Body of pancreas (tissue), 4 donors: ENCODE results near the gene ABCF1.

Source experiments
- CTCF ChIP-seq, 7 experiments: fragments of 450-650 bp in 4 of 7; fragments of 200-600 bp in 3 of 7; sonication (generic) in 3 of 7; IDR thresholded peaks; one replicate each; pipeline ENCODE4 v1.5.1; 2016 to 2019; ENCODE audit warnings: antibody characterized with exemption in 7 of 7
- POLR2A ChIP-seq, 3 donors: fragments of 450-650 bp; IDR thresholded peaks; one replicate each; pipeline ENCODE4 v1.6.1; 2016; ENCODE audit warnings: antibody characterized with exemption in 3 of 3, mild to moderate bottlenecking in 2 of 3

DNA sequence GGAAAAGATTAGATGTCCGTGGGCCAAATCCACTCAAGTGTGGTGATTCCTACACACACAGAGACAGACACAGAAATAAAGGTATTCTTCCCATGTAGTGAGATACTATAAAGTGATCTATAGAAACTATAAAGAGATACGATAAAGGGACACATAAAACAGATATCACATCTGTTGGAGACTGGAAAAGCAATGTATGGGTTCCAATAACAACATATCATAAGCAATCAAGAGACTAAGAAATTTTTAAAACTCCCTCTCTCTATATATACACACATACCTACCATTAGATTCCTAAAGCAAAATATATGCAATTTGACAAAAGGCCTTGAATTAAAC lies 40.6 kb downstream of the ABCF1 start:
- TF ChIP-seq CTCF (IDR thresholded peaks at IDR 0.05) (no peak), POLR2A (IDR thresholded peaks at IDR 0.05) (no peak)
